Endodermal cell (in vitro differentiated cells): Measurements from ENCODE around the gene SAMD10. TPM values are rescaled to one million over a fixed set of nuclear protein-coding genes. Genes with fewer than 3 reads are reported as not detected.

Source experiments
- DNase-seq: peaks from one replicate; pipeline ENCODE4 v3.0.0-alpha.2; 2017
- H3K27ac ChIP-seq: 2 replicates; pipeline ENCODE4 v1.5.1; 2013; ENCODE audit warnings: mild to moderate bottlenecking, low read depth, low read length, moderate library complexity
- H3K27me3 ChIP-seq: 2 replicates; pipeline ENCODE4 v1.6.1; 2013; ENCODE audit warnings: mild to moderate bottlenecking, low read length, moderate library complexity; ENCODE audit not compliant: insufficient read depth, control insufficient read depth, poor library complexity, severe bottlenecking
- H3K36me3 ChIP-seq: 2 replicates; pipeline ENCODE4 v1.7.0; 2013; ENCODE audit warnings: mild to moderate bottlenecking, low read length, moderate library complexity; ENCODE audit not compliant: control insufficient read depth, insufficient read depth
- H3K4me1 ChIP-seq: one replicate; pipeline ENCODE4 v1.7.0; 2013; ENCODE audit warnings: low read length; ENCODE audit not compliant: control insufficient read depth, insufficient read depth
- H3K4me3 ChIP-seq: 2 replicates; pipeline ENCODE4 v1.5.1; 2013; ENCODE audit warnings: mild to moderate bottlenecking, low read length, moderate library complexity
- H3K9ac ChIP-seq: 2 replicates; pipeline ENCODE4 v1.6.1; 2013; ENCODE audit warnings: mild to moderate bottlenecking, low read length, moderate library complexity; ENCODE audit not compliant: poor library complexity, severe bottlenecking; ENCODE audit errors: extremely low read depth
- H3K9me3 ChIP-seq: 2 replicates; pipeline ENCODE4 v1.6.1; 2013; ENCODE audit warnings: mild to moderate bottlenecking, low read length, moderate library complexity; ENCODE audit not compliant: control insufficient read depth
- H3K27ac Mint-ChIP-seq: 2 replicates; pipeline ENCODE4 v1.8.0; 2020; ENCODE audit warnings: mixed read lengths
- H3K27me3 Mint-ChIP-seq: 2 replicates; pipeline ENCODE4 v1.8.0; 2021; ENCODE audit warnings: mild to moderate bottlenecking, mixed read lengths; ENCODE audit not compliant: insufficient read depth
- H3K36me3 Mint-ChIP-seq: 2 replicates; pipeline ENCODE4 v1.8.0; 2020; ENCODE audit warnings: low read depth, mixed read lengths
- H3K4me1 Mint-ChIP-seq: 2 replicates; pipeline ENCODE4 v1.8.0; 2020; ENCODE audit warnings: mixed read lengths
- H3K4me3 Mint-ChIP-seq: 2 replicates; pipeline ENCODE4 v1.8.0; 2020; ENCODE audit warnings: mild to moderate bottlenecking, moderate library complexity, mixed read lengths
- H3K9me3 Mint-ChIP-seq: 2 replicates; pipeline ENCODE4 v1.8.0; 2020; ENCODE audit warnings: mild to moderate bottlenecking, mixed read lengths
- CTCF ChIP-seq: fragments of 200-600 bp; sonication (generic); conservative IDR thresholded peaks from 2 replicates; pipeline ENCODE4 v1.5.0; 2021; ENCODE audit warnings: antibody characterized with exemption, mild to moderate bottlenecking
- WGBS, 2 experiments: methylation state at CpG; one replicate each; pipeline versions ENCODE4 v1.1.5 to v1.1.7; 2013; ENCODE audit warnings: missing lambda C conversion rate in 2 of 2, mixed read lengths in 1 of 2; ENCODE audit not compliant: insufficient coverage in 1 of 2, insufficient read length in 1 of 2; 5-methylcytosine and 5-hydroxymethylcytosine counted together
- total RNA-seq, 2 donors: library from RNA; stranded (reverse); fragmentation: NEBNext Ultra II Directional in 1 of 2; extraction: Animal tissue kit (Norgen Biotek cat#: 25700) in 1 of 2; gene quantifications; 2 replicates in 1 of 2; 3 replicates in 1 of 2; pipeline ENCODE4 v1.2.1, GENCODE V29; 2021

SAMD10 gene
- total RNA-seq, 2 donors from 2014 or later: 5.6 to 6.0 TPM

GRCh38 chr20:63942250-63942951 lies 37.0 kb downstream of the SAMD10 start:
- Histone ChIP-seq H3K4me1 (no peaks in the 10 kb centered on the region), H3K9me3 (no peaks in the 10 kb centered on the region), H3K9ac (no peak overlapping the region), H3K4me3 (no peak overlapping the region), H3K27me3 (no peaks in the 10 kb centered on the region), H3K36me3 (peaks cover 27% of the 10 kb centered on the region), H3K27ac (peak overlapping the region; percentile 57)
- peaks cover 17% of the 10 kb centered on the region for H3K36me3 Mint-ChIP-seq
- H3K9me3 Mint-ChIP-seq: no peaks in the 10 kb centered on the region
- no peaks in the 10 kb centered on the region for H3K27me3 Mint-ChIP-seq
- WGBS, 2 experiments: 84 to 86% methylated on average over 16 to 29 of the region's 30 CpGs
- no peaks in the 10 kb centered on the region for H3K4me1 Mint-ChIP-seq
- DNase-seq: peak; percentile 91
- H3K4me3 Mint-ChIP-seq: no peak overlapping the region
- TF ChIP-seq CTCF: no peak
- H3K27ac Mint-ChIP-seq: no peak overlapping the region

- Mint-ChIP-seq H3K4me1 (no peaks in the 10 kb centered on the region), H3K4me3 (no peak overlapping the region), H3K27ac (no peak overlapping the region), H3K27me3 (no peaks in the 10 kb centered on the region), H3K36me3 (peaks cover 17% of the 10 kb centered on the region), H3K9me3 (no peaks in the 10 kb centered on the region)
- Histone ChIP-seq H3K9ac (no peak overlapping the region), H3K27me3 (no peaks in the 10 kb centered on the region), H3K9me3 (no peaks in the 10 kb centered on the region), H3K4me3 (no peak overlapping the region), H3K36me3 (peaks cover 29% of the 10 kb centered on the region), H3K27ac (no peak overlapping the region), H3K4me1 (no peaks in the 10 kb centered on the region)
- DNase-seq: peak; percentile 97
- 96% methylated on average over 15 to 30 of the region's 39 CpGs for WGBS, 2 experiments
- TF ChIP-seq CTCF: no peak
These were observed 38.0 kb downstream of the SAMD10 start for GRCh38 chr20:63941282-63942081.

- peak; percentile 77 for DNase-seq
- Histone ChIP-seq H3K36me3 (peaks cover 31% of the 10 kb centered on the region), H3K9me3 (no peaks in the 10 kb centered on the region), H3K4me1 (no peaks in the 10 kb centered on the region), H3K27ac (no peak overlapping the region), H3K9ac (no peak overlapping the region), H3K27me3 (no peaks in the 10 kb centered on the region), H3K4me3 (no peak overlapping the region)
- Mint-ChIP-seq H3K4me1 (no peaks in the 10 kb centered on the region), H3K27ac (no peak overlapping the region), H3K9me3 (no peaks in the 10 kb centered on the region), H3K27me3 (no peaks in the 10 kb centered on the region), H3K4me3 (no peak overlapping the region), H3K36me3 (peaks cover 22% of the 10 kb centered on the region)
- WGBS, 2 experiments: 96 to 97% methylated on average over 39 to 58 of the region's 58 CpGs
- no peak for TF ChIP-seq CTCF
These were observed 38.8 kb downstream of the SAMD10 start for GRCh38 chr20:63940472-63941266.
